ENCODE results near the gene IFNA7.

- TF ChIP-seq, protein P1, sequence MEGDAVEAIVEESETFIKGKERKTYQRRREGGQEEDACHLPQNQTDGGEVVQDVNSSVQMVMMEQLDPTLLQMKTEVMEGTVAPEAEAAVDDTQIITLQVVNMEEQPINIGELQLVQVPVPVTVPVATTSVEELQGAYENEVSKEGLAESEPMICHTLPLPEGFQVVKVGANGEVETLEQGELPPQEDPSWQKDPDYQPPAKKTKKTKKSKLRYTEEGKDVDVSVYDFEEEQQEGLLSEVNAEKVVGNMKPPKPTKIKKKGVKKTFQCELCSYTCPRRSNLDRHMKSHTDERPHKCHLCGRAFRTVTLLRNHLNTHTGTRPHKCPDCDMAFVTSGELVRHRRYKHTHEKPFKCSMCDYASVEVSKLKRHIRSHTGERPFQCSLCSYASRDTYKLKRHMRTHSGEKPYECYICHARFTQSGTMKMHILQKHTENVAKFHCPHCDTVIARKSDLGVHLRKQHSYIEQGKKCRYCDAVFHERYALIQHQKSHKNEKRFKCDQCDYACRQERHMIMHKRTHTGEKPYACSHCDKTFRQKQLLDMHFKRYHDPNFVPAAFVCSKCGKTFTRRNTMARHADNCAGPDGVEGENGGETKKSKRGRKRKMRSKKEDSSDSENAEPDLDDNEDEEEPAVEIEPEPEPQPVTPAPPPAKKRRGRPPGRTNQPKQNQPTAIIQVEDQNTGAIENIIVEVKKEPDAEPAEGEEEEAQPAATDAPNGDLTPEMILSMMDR (IDR thresholded peaks at IDR 0.05) = no peak
- TF ChIP-seq POLR2AphosphoS5 (IDR thresholded peaks at IDR 0.05; ENCODE audit: low read depth, low read length) (no peak), JUND (IDR thresholded peaks at IDR 0.05) (no peak), USF2 (IDR thresholded peaks at IDR 0.05; ENCODE audit: borderline replicate concordance, low read depth, low read length) (no peak), RFX5 (IDR thresholded peaks at IDR 0.05; ENCODE audit: low read length) (no peak), TEAD4 (IDR thresholded peaks at IDR 0.05; ENCODE audit: borderline replicate concordance, insufficient read depth) (no peak)
Observed at GRCh38 chr9:21155501-21155900, 46.5 kb downstream of the IFNA7 start.
